AG04449 (cell line): ENCODE results near the gene BRIP1.

ENCODE experiments used
- CTCF ChIA-PET: fragments of 350-600 bp; formaldehyde crosslinking; extraction: SDS; loops from one replicate; lab custom pipeline; 2021; ENCODE audit warnings: antibody characterized with exemption; lab: Yijun Ruan, JAX
- POLR2A ChIA-PET: fragments of 400-600, 350-600 bp; formaldehyde crosslinking; extraction: SDS; loops from one replicate; lab custom pipeline; 2020; ENCODE audit warnings: antibody characterized with exemption, inconsistent platforms; lab: Yijun Ruan, JAX
- DNase-seq: peaks from one replicate; pipeline ENCODE4 v3.0.0-alpha.2; 2010; ENCODE audit warnings: low read depth, low spot score
- H3K4me3 ChIP-seq: 2 replicates; pipeline ENCODE4 v1.5.1; 2011; ENCODE audit warnings: low read depth, mild to moderate bottlenecking, control low read depth, low read length
- CTCF ChIP-seq: IDR thresholded peaks from one replicate; pipeline ENCODE4 v1.5.1; 2011; ENCODE audit warnings: mild to moderate bottlenecking, moderate library complexity, low read length, control low read depth, inconsistent platforms; ENCODE audit not compliant: insufficient read depth; ENCODE audit errors: missing control alignments

Gene BRIP1

GRCh38 chr17:61770752-61771533 is 92.4 kb downstream of the BRIP1 start:
- ChIA-PET POLR2A (no interaction called here), CTCF (no interaction called here)
- no peak overlapping the region for H3K4me3 ChIP-seq
- DNase-seq = peak; percentile 66
- TF ChIP-seq CTCF = no peak

- TF ChIP-seq CTCF = no peak
- POLR2A ChIA-PET = no interaction called here
- CTCF ChIA-PET = interaction anchor here (1.0 kb wide), 1 partner anchor 15 kb away, joined by 3 read pairs; no protein-coding TSS in a partner anchor
- no peak for DNase-seq
- H3K4me3 ChIP-seq = no peak overlapping the region
Measured at GRCh38 chr17:61770043-61770442, 93.3 kb downstream of the BRIP1 start.

- no peak overlapping the region for H3K4me3 ChIP-seq
- ChIA-PET CTCF (no interaction called here), POLR2A (no interaction called here)
- no peak for DNase-seq
- TF ChIP-seq CTCF = no peak
Measured at GRCh38 chr17:61768405-61768804, 94.9 kb downstream of the BRIP1 start.

- TF ChIP-seq CTCF = no peak
- H3K4me3 ChIP-seq = no peak overlapping the region
- ChIA-PET CTCF (no interaction called here), POLR2A (no interaction called here)
- DNase-seq = peak; percentile 21
Measured at GRCh38 chr17:61766520-61766919, 96.8 kb downstream of the BRIP1 start.

GRCh38 chr17:61764846-61765245 is 98.5 kb downstream of the BRIP1 start:
- POLR2A ChIA-PET = no interaction called here
- DNase-seq = no peak

More at GRCh38 chr17:61764846-61765245, 98.5 kb downstream of the BRIP1 start:
- no peak for TF ChIP-seq CTCF
- H3K4me3 ChIP-seq = no peak overlapping the region
- CTCF ChIA-PET = interaction anchor here (1.0 kb wide), 1 partner anchor 103 kb away, joined by 3 read pairs; no protein-coding TSS in a partner anchor
